Measurements from ENCODE around the gene TFEB. TPM values are rescaled to one million over a fixed set of nuclear protein-coding genes. Genes with fewer than 3 reads are reported as not detected.

The TFEB gene
- total RNA-seq, 1 experiment from 2014 or later: 16.2 TPM

- H3K27ac Mint-ChIP-seq (ENCODE audit: low read depth, unreplicated experiment): no peak overlapping the region
- intact Hi-C loops (cut with micrococcal nuclease): no loop called here
- no peaks in the 10 kb centered on the region for H3K27me3 Mint-ChIP-seq (ENCODE audit: insufficient read depth, unreplicated experiment)
- DNase-seq (ENCODE audit: unreplicated experiment): no peak
- CTCF ChIA-PET: interaction anchor here (0.8 kb wide), 2 partner anchors 75 to 86 kb away, joined by 3 read pairs; partner anchors contain the start of gene TOMM6
- no peak overlapping the region for H3K4me3 Mint-ChIP-seq (ENCODE audit: unreplicated experiment)
- H3K9me3 Mint-ChIP-seq (ENCODE audit: unreplicated experiment): no peaks in the 10 kb centered on the region
- no peak for TF ChIP-seq CTCF (IDR thresholded peaks at IDR 0.05; ENCODE audit: unreplicated experiment)
- POLR2A ChIA-PET: interaction anchor here (0.6 kb wide), 1 partner anchor 342 kb away, joined by 3 read pairs; no protein-coding TSS in a partner anchor
- BruUV-seq (replicated peaks): no TSS peak
- peaks cover 8% of the 10 kb centered on the region for H3K36me3 Mint-ChIP-seq (ENCODE audit: insufficient read depth, unreplicated experiment)
- peaks cover 29% of the 10 kb centered on the region for H3K4me1 Mint-ChIP-seq (ENCODE audit: insufficient read depth, unreplicated experiment)
Measured at GRCh38 chr6:41700463-41701347, 34.7 kb downstream of the TFEB start.

GRCh38 chr6:41699063-41699462 is 36.3 kb downstream of the TFEB start:
- Mint-ChIP-seq H3K27me3 (ENCODE audit: insufficient read depth, unreplicated experiment) (no peaks in the 10 kb centered on the region), H3K36me3 (ENCODE audit: insufficient read depth, unreplicated experiment) (peaks cover 8% of the 10 kb centered on the region), H3K4me3 (ENCODE audit: unreplicated experiment) (no peak overlapping the region), H3K9me3 (ENCODE audit: unreplicated experiment) (no peaks in the 10 kb centered on the region), H3K27ac (ENCODE audit: low read depth, unreplicated experiment) (no peak overlapping the region), H3K4me1 (ENCODE audit: insufficient read depth, unreplicated experiment) (peaks cover 26% of the 10 kb centered on the region)
- ChIA-PET POLR2A (interaction anchor here (0.9 to 1.9 kb wide), 2 partner anchors 9 to 14 kb away, joined by 5 to 11 read pairs; no protein-coding TSS in a partner anchor), CTCF (interaction anchor here (0.5 to 1.4 kb wide), 2 partner anchors 12 to 89 kb away, joined by 3 to 5 read pairs; partner anchors contain the start of gene TOMM6)
- intact Hi-C loops (cut with micrococcal nuclease): no loop called here
- TF ChIP-seq CTCF (IDR thresholded peaks at IDR 0.05; ENCODE audit: unreplicated experiment): no peak
- DNase-seq (ENCODE audit: unreplicated experiment): no peak
- no TSS peak for BruUV-seq (replicated peaks)

- ChIA-PET CTCF (interaction anchor here (0.7 to 1.4 kb wide), 3 partner anchors 11 to 273 kb away, joined by 3 read pairs; no protein-coding TSS in a partner anchor), POLR2A (interaction anchor here (1.9 kb wide), 1 partner anchor 15 kb away, joined by 11 read pairs; no protein-coding TSS in a partner anchor)
- intact Hi-C loops (cut with micrococcal nuclease): no loop called here
Measured at GRCh38 chr6:41697861-41698781, 37.3 kb downstream of the TFEB start.

More at GRCh38 chr6:41697861-41698781, 37.3 kb downstream of the TFEB start:
- Mint-ChIP-seq H3K27ac (ENCODE audit: low read depth, unreplicated experiment) (peak overlapping the region; percentile 93), H3K36me3 (ENCODE audit: insufficient read depth, unreplicated experiment) (peaks cover 8% of the 10 kb centered on the region), H3K4me3 (ENCODE audit: unreplicated experiment) (peak overlapping the region; percentile 46), H3K4me1 (ENCODE audit: insufficient read depth, unreplicated experiment) (peaks cover 26% of the 10 kb centered on the region), H3K9me3 (ENCODE audit: unreplicated experiment) (no peaks in the 10 kb centered on the region), H3K27me3 (ENCODE audit: insufficient read depth, unreplicated experiment) (no peaks in the 10 kb centered on the region)
- peak; percentile 64 for DNase-seq (ENCODE audit: unreplicated experiment)
- no TSS peak for BruUV-seq (replicated peaks)
- no peak for TF ChIP-seq CTCF (IDR thresholded peaks at IDR 0.05; ENCODE audit: unreplicated experiment)
